ENCODE results near the gene ZNF775. TPM values are rescaled to one million over a fixed set of nuclear protein-coding genes. Genes with fewer than 3 reads are reported as not detected.

Gene ZNF775
- total and polyA plus RNA-seq, 2 of the 13 experiments (the other 11 are each of a cell fraction or from before 2014, with no cell fraction given) = 3.1 to 3.2 TPM

GRCh38 chr7:150388306-150388705 lies 9.2 kb downstream of the ZNF775 start:
- ATAC-seq = no peak
- H3K36me3 ChIP-seq (replicated peaks in 1 of 2; ENCODE audit: control insufficient read depth in 1 of 2, insufficient read depth in 2 of 2, low read length in 2 of 2) = peaks cover 0 to 3% of the 10 kb centered on the region in 2 experiments; a peak in 2 of 5 replicates
- ChIA-PET CTCF (ENCODE audit: low intra/inter-chr PET ratio, low total read pairs) (interaction anchor here (0.8 to 2.5 kb wide), 4 partner anchors 9 to 102 kb away, joined by 3 to 45 read pairs (median 8); partner anchors contain the start of gene ZNF775), POLR2A (interaction anchor here (0.8 to 8.7 kb wide), 18 partner anchors 8 to 103 kb away, joined by 3 to 181 read pairs (median 5); partner anchors contain the start of genes ACTR3C, LRRC61 and REPIN1)
- H3K4me3 ChIP-seq (replicated peaks in 1 of 3; ENCODE audit: insufficient read depth in 1 of 3, low read depth in 2 of 3, low read length in 3 of 3) = no peak overlapping the region
- in situ Hi-C loops (cut with HindIII; ENCODE audit: extremely low pct_ligation_motif_present, low pct_unique_long_range_greater_than_20kb) = no loop called here
- TSS peak; percentile 70 for BruUV-seq (replicated peaks)
- no peak for FAIRE-seq
- intact Hi-C loops (cut with micrococcal nuclease; ENCODE audit: unreplicated experiment) = loop anchor here (2.0 to 5.0 kb wide), 2 partner anchors 16 to 46 kb away; partner anchors contain the start of gene RARRES2
- WGBS (ENCODE audit: low lambda C conversion rate) = 95% methylated on average over 5 of the region's 7 CpGs
- no peak overlapping the region for H2AFZ ChIP-seq (ENCODE audit: low read length)
- peak overlapping the region; percentile 56; the same call in 1 of the 2 replicates for H3K9ac ChIP-seq (ENCODE audit: insufficient read depth, low read depth, low read length)
- H3K9me3 ChIP-seq (ENCODE audit: low read length) = no peaks in the 10 kb centered on the region
- peaks cover 14% of the 10 kb centered on the region for H3K79me2 ChIP-seq (ENCODE audit: insufficient read depth, low read length)
- peak overlapping the region; percentile 43 for H3K4me2 ChIP-seq (ENCODE audit: low read depth, low read length)
- H3K27ac ChIP-seq (ENCODE audit: extremely low read length, insufficient read depth, low read length) = peak overlapping the region; percentile 86
- peaks cover 59% of the 10 kb centered on the region for H3K4me1 ChIP-seq (ENCODE audit: insufficient read depth, low read length)
- no peak for DNase-seq (ENCODE audit: low spot score)
- TF ChIP-seq YEATS4 (CRISPR knock-in tag; IDR thresholded peaks at IDR 0.05; ENCODE audit: borderline replicate concordance) (no peak), CEBPZ (IDR thresholded peaks at IDR 0.05; ENCODE audit: low read length) (no peak), STAG1 (CRISPR knock-in tag; IDR thresholded peaks at IDR 0.05) (no peak), ZFYVE20 (CRISPR knock-in tag; IDR thresholded peaks at IDR 0.05; ENCODE audit: borderline replicate concordance, low read depth) (no peak), ZNF337 (CRISPR knock-in tag; IDR thresholded peaks at IDR 0.05; ENCODE audit: borderline replicate concordance, low read depth) (0 out of 2 replicates have a peak, but pooled peaks have one; percentile 1), MED1 (CRISPR knock-in tag; IDR thresholded peaks at IDR 0.05) (no peak), SMAD1 (CRISPR knock-in tag; IDR thresholded peaks at IDR 0.05; ENCODE audit: borderline replicate concordance, low read depth) (0 out of 2 replicates have a peak, but pooled peaks have one; percentile 14), FIP1L1 (IDR thresholded peaks at IDR 0.05; ENCODE audit: borderline replicate concordance, insufficient read depth, low read depth, low read length) (no peak), TBP (CRISPR knock-in tag; IDR thresholded peaks at IDR 0.05) (no peak), NFKB2 (CRISPR knock-in tag; IDR thresholded peaks at IDR 0.05; ENCODE audit: borderline replicate concordance) (no peak), GATA4 (IDR thresholded peaks at IDR 0.05; ENCODE audit: borderline replicate concordance, low read depth) (no peak), ZNF282 (IDR thresholded peaks at IDR 0.05; ENCODE audit: partially characterized antibody) (no peak)
- TF ChIP-seq, protein P1, sequence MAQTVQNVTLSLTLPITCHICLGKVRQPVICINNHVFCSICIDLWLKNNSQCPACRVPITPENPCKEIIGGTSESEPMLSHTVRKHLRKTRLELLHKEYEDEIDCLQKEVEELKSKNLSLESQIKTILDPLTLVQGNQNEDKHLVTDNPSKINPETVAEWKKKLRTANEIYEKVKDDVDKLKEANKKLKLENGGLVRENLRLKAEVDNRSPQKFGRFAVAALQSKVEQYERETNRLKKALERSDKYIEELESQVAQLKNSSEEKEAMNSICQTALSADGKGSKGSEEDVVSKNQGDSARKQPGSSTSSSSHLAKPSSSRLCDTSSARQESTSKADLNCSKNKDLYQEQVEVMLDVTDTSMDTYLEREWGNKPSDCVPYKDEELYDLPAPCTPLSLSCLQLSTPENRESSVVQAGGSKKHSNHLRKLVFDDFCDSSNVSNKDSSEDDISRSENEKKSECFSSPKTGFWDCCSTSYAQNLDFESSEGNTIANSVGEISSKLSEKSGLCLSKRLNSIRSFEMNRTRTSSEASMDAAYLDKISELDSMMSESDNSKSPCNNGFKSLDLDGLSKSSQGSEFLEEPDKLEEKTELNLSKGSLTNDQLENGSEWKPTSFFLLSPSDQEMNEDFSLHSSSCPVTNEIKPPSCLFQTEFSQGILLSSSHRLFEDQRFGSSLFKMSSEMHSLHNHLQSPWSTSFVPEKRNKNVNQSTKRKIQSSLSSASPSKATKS (CRISPR knock-in tag; IDR thresholded peaks at IDR 0.05) = 0 out of 2 replicates have a peak, but pooled peaks have one; percentile 68
- TF ChIP-seq, protein P2, sequence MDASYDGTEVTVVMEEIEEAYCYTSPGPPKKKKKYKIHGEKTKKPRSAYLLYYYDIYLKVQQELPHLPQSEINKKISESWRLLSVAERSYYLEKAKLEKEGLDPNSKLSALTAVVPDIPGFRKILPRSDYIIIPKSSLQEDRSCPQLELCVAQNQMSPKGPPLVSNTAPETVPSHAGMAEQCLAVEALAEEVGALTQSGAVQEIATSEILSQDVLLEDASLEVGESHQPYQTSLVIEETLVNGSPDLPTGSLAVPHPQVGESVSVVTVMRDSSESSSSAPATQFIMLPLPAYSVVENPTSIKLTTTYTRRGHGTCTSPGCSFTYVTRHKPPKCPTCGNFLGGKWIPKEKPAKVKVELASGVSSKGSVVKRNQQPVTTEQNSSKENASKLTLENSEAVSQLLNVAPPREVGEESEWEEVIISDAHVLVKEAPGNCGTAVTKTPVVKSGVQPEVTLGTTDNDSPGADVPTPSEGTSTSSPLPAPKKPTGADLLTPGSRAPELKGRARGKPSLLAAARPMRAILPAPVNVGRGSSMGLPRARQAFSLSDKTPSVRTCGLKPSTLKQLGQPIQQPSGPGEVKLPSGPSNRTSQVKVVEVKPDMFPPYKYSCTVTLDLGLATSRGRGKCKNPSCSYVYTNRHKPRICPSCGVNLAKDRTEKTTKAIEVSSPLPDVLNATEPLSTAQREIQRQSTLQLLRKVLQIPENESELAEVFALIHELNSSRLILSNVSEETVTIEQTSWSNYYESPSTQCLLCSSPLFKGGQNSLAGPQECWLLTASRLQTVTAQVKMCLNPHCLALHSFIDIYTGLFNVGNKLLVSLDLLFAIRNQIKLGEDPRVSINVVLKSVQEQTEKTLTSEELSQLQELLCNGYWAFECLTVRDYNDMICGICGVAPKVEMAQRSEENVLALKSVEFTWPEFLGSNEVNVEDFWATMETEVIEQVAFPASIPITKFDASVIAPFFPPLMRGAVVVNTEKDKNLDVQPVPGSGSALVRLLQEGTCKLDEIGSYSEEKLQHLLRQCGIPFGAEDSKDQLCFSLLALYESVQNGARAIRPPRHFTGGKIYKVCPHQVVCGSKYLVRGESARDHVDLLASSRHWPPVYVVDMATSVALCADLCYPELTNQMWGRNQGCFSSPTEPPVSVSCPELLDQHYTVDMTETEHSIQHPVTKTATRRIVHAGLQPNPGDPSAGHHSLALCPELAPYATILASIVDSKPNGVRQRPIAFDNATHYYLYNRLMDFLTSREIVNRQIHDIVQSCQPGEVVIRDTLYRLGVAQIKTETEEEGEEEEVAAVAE (CRISPR knock-in tag; IDR thresholded peaks at IDR 0.05; ENCODE audit: borderline replicate concordance) = no peak
- H3K27me3 ChIP-seq (ENCODE audit: control insufficient read depth in 1 of 2, insufficient read depth in 2 of 2, low read length in 2 of 2) = no peaks in the 10 kb centered on the region
- no peaks in the 10 kb centered on the region for H4K20me1 ChIP-seq (ENCODE audit: insufficient read depth, low read length)
